Muscle of arm (tissue), 12 donors: ENCODE measurements around the gene PCDHGB3. TPM values are rescaled to one million over a fixed set of nuclear protein-coding genes. Genes with fewer than 3 reads are reported as not detected.
"Not testable (repeated sequence)": the region's sequence is repeated elsewhere in the genome, so short reads cannot be mapped to it uniquely, and the experiment has no call there.

ENCODE experiments used
- DNase-seq: peaks from one replicate; pipeline ENCODE4 v3.0.0-alpha.2; 2013
- polyA plus RNA-seq, 12 donors: library from polyadenylated mRNA; unstranded; fragments of 120-200 nt; gene quantifications; one replicate each; pipeline ENCODE4 v1.2.1, GENCODE V29; 2013; ENCODE audit not compliant: insufficient read length in 12 of 12

PCDHGB3 gene
- polyA plus RNA-seq, 12 donors, result 0.94 to 2.0 (median 1.3) TPM; not detected in 2

GRCh38 chr5:141356133-141356532, 13.9 kb upstream of the PCDHGB3 start:
- DNase-seq, result no peak

- no peak for DNase-seq
Measured at GRCh38 chr5:141356950-141357349, 13.1 kb upstream of the PCDHGB3 start.

- no peak for DNase-seq
Measured at GRCh38 chr5:141359790-141360426, 10.1 kb upstream of the PCDHGB3 start, which contains the start of gene PCDHGB2. Gene PCDHGB2 (plus strand): TSS chr5:141359994. CDS start chr5:141360136, 142 bp downstream.

GRCh38 chr5:141360685-141361084, 9.4 kb upstream of the PCDHGB3 start:
- DNase-seq, result no peak

GRCh38 chr5:141362719-141363118, 7.3 kb upstream of the PCDHGB3 start:
- DNase-seq, result no peak

GRCh38 chr5:141363952-141364660, 5.9 kb upstream of the PCDHGB3 start, which contains the start of gene PCDHGA5:
Gene PCDHGA5 (plus strand): TSS chr5:141364162. CDS start chr5:141364331, 169 bp downstream.
- DNase-seq, result no peak

GRCh38 chr5:141366016-141366896, 3.8 kb upstream of the PCDHGB3 start:
- no peak for DNase-seq

GRCh38 chr5:141371572-141372475, 1.8 kb downstream of the PCDHGB3 start:
- DNase-seq, result no peak

- DNase-seq, result no peak
Measured at GRCh38 chr5:141373673-141374317, 3.8 kb downstream of the PCDHGB3 start, which contains the start of gene PCDHGA6. Gene PCDHGA6 (plus strand): TSS chr5:141373891. CDS start chr5:141374084, 193 bp downstream.

GRCh38 chr5:141374627-141375026, 4.6 kb downstream of the PCDHGB3 start:
- DNase-seq, result no peak

- DNase-seq, result not testable (repeated sequence)
Measured at GRCh38 chr5:141375444-141376155, 5.6 kb downstream of the PCDHGB3 start.

- DNase-seq, result no peak
Measured at GRCh38 chr5:141382469-141383294, 12.6 kb downstream of the PCDHGB3 start, which contains the start of gene PCDHGA7. Gene PCDHGA7 (plus strand): TSS chr5:141382742. CDS start chr5:141382900, 158 bp downstream.

- DNase-seq, result no peak
Measured at GRCh38 chr5:141383345-141383744, 13.3 kb downstream of the PCDHGB3 start.

- DNase-seq, result no peak
Measured at GRCh38 chr5:141384471-141385267, 14.6 kb downstream of the PCDHGB3 start.

GRCh38 chr5:141387557-141388311, 17.7 kb downstream of the PCDHGB3 start, which contains the start of gene PCDHGB4:
Gene PCDHGB4 (plus strand): TSS chr5:141387698. CDS start chr5:141387885, 187 bp downstream.
- DNase-seq, result not testable (repeated sequence)

- DNase-seq, result no peak
Measured at GRCh38 chr5:141388661-141389060, 18.6 kb downstream of the PCDHGB3 start.
